DOHH2 (cell line): ENCODE data around the gene ARHGEF39.

Experiments used
- H3F3A ChIP-seq: fragments of 200-600 bp; sonication (generic), shearing (Covaris generic); 2 replicates; pipeline ENCODE4 v1.6.0; 2016; ENCODE audit warnings: antibody characterized with exemption, mild to moderate bottlenecking; ENCODE audit not compliant: control insufficient read depth, insufficient read depth
- H3K27ac ChIP-seq: fragments of 200-600 bp; sonication (generic); 2 replicates; pipeline ENCODE4 v1.5.1; 2014; ENCODE audit warnings: low read depth, mild to moderate bottlenecking, low read length, moderate library complexity
- H3K27me3 ChIP-seq: fragments of 200-600 bp; sonication (generic); 2 replicates; pipeline ENCODE4 v1.6.1; 2014; ENCODE audit warnings: mild to moderate bottlenecking, low read length, mixed read lengths; ENCODE audit not compliant: control insufficient read depth
- H3K36me3 ChIP-seq: fragments of 200-600 bp; sonication (generic); 2 replicates; pipeline ENCODE4 v1.6.1; 2014; ENCODE audit warnings: mild to moderate bottlenecking, low read length, moderate library complexity, mixed read lengths; ENCODE audit not compliant: control insufficient read depth
- H3K4me1 ChIP-seq: fragments of 200-600 bp; sonication (generic); 2 replicates; pipeline ENCODE4 v1.6.1; 2014; ENCODE audit warnings: mild to moderate bottlenecking, low read length, mixed read lengths; ENCODE audit not compliant: control insufficient read depth
- H3K4me2 ChIP-seq: fragments of 200-600 bp; sonication (generic); 2 replicates; pipeline ENCODE4 v1.6.0; 2014; ENCODE audit warnings: mild to moderate bottlenecking, low read length, moderate library complexity
- H3K4me3 ChIP-seq: fragments of 200-600 bp; sonication (generic); 2 replicates; pipeline ENCODE4 v1.5.1; 2014; ENCODE audit warnings: mild to moderate bottlenecking, low read length, mixed read lengths
- H3K79me2 ChIP-seq: fragments of 200-600 bp; sonication (generic); 2 replicates; pipeline ENCODE4 v1.6.1; 2014; ENCODE audit warnings: mild to moderate bottlenecking, low read length, mixed read lengths; ENCODE audit not compliant: control insufficient read depth
- H3K9me2 ChIP-seq: fragments of 200-600 bp; sonication (generic); replicated peaks from 2 replicates; pipeline ENCODE4 v1.6.1; 2014; ENCODE audit warnings: mild to moderate bottlenecking, low read length, mixed read lengths; ENCODE audit not compliant: control insufficient read depth
- H3K9me3 ChIP-seq: fragments of 200-600 bp; sonication (generic); 2 replicates; pipeline ENCODE4 v1.6.1; 2014; ENCODE audit warnings: antibody characterized with exemption, low read length, mixed read lengths; ENCODE audit not compliant: control insufficient read depth, insufficient read depth
- H4K20me1 ChIP-seq: fragments of 200-600 bp; sonication (generic); 2 replicates; pipeline ENCODE4 v1.6.0; 2014; ENCODE audit warnings: low read depth, mild to moderate bottlenecking, antibody characterized with exemption, low read length, moderate library complexity; ENCODE audit not compliant: control insufficient read depth, insufficient read depth
- CTCF ChIP-seq: fragments of 200-600 bp; sonication (generic); IDR thresholded peaks from one replicate; pipeline ENCODE4 v1.5.1; 2014; ENCODE audit warnings: antibody characterized with exemption, mild to moderate bottlenecking, low read depth, low read length; ENCODE audit not compliant: poor library complexity, severe bottlenecking
- EZH2phosphoT487 ChIP-seq: fragments of 200-600 bp; sonication (generic); IDR thresholded peaks from 2 replicates; pipeline ENCODE4 v1.6.1; 2017; ENCODE audit warnings: borderline replicate concordance, mild to moderate bottlenecking, antibody characterized with exemption, low read length, moderate library complexity, mixed read lengths

ARHGEF39 gene

GRCh38 chr9:35712762-35713400 is 47.9 kb upstream of the ARHGEF39 start:
- TF ChIP-seq CTCF (no peak), EZH2phosphoT487 (no peak)
- no peaks in the 10 kb centered on the region for H3F3A ChIP-seq
- no peaks in the 10 kb centered on the region for H4K20me1 ChIP-seq
- H3K27me3 ChIP-seq, result no peaks in the 10 kb centered on the region
- H3K9me2 ChIP-seq, result no peaks in the 10 kb centered on the region
- H3K36me3 ChIP-seq, result peaks cover 89% of the 10 kb centered on the region
- H3K4me1 ChIP-seq, result no peaks in the 10 kb centered on the region
- H3K4me2 ChIP-seq, result no peak overlapping the region
- no peaks in the 10 kb centered on the region for H3K79me2 ChIP-seq
- no peak overlapping the region for H3K4me3 ChIP-seq
- H3K27ac ChIP-seq, result no peak overlapping the region
- no peaks in the 10 kb centered on the region for H3K9me3 ChIP-seq

GRCh38 chr9:35711501-35712428 is 46.8 kb upstream of the ARHGEF39 start:
- Histone ChIP-seq H3K36me3 (peaks cover 89% of the 10 kb centered on the region), H3K27me3 (no peaks in the 10 kb centered on the region), H4K20me1 (no peaks in the 10 kb centered on the region), H3K9me3 (no peaks in the 10 kb centered on the region), H3K9me2 (no peaks in the 10 kb centered on the region), H3K27ac (no peak overlapping the region), H3K4me3 (no peak overlapping the region), H3F3A (no peaks in the 10 kb centered on the region), H3K4me1 (no peaks in the 10 kb centered on the region), H3K79me2 (no peaks in the 10 kb centered on the region), H3K4me2 (no peak overlapping the region)
- TF ChIP-seq EZH2phosphoT487 (no peak), CTCF (no peak)

- Histone ChIP-seq H3K27me3 (no peaks in the 10 kb centered on the region), H4K20me1 (no peaks in the 10 kb centered on the region), H3K79me2 (no peaks in the 10 kb centered on the region), H3F3A (no peaks in the 10 kb centered on the region), H3K4me1 (no peaks in the 10 kb centered on the region), H3K4me2 (no peak overlapping the region), H3K9me2 (no peaks in the 10 kb centered on the region), H3K36me3 (peaks cover 89% of the 10 kb centered on the region), H3K27ac (no peak overlapping the region), H3K4me3 (no peak overlapping the region), H3K9me3 (no peaks in the 10 kb centered on the region)
- TF ChIP-seq CTCF (no peak), EZH2phosphoT487 (no peak)
Measured at GRCh38 chr9:35710818-35711500, 46.0 kb upstream of the ARHGEF39 start.
